Mesendoderm (in vitro differentiated cells): ENCODE results near the gene ARHGEF10L.

Experiments
- DNase-seq: peaks from one replicate; pipeline ENCODE4 v3.0.0; 2013
- H2AK5ac ChIP-seq: 2 replicates; pipeline ENCODE4 v1.6.1; 2013; ENCODE audit warnings: low read length, inconsistent platforms
- H2BK120ac ChIP-seq: 2 replicates; pipeline ENCODE4 v1.6.1; 2013; ENCODE audit warnings: low read depth, mild to moderate bottlenecking, low read length, moderate library complexity, mixed read lengths
- H2BK15ac ChIP-seq: replicated peaks from 2 replicates; pipeline ENCODE4 v1.6.1; 2013; ENCODE audit warnings: low read depth, mild to moderate bottlenecking, moderate library complexity
- H2BK5ac ChIP-seq: 2 replicates; pipeline ENCODE4 v1.6.1; 2013; ENCODE audit warnings: low read length, inconsistent platforms
- H3K18ac ChIP-seq: 2 replicates; pipeline ENCODE4 v1.6.1; 2013; ENCODE audit warnings: mild to moderate bottlenecking, low read length, mixed read lengths
- H3K23ac ChIP-seq: one replicate; pipeline ENCODE4 v1.6.1; 2013; ENCODE audit warnings: low read length
- H3K27ac ChIP-seq: 2 replicates; pipeline ENCODE4 v1.5.1; 2013; ENCODE audit warnings: low read depth, mild to moderate bottlenecking, inconsistent platforms, low read length, moderate library complexity
- H3K27me3 ChIP-seq: 2 replicates; pipeline ENCODE4 v1.6.1; 2013; ENCODE audit warnings: low read length, control low read depth, mild to moderate bottlenecking, inconsistent platforms; ENCODE audit not compliant: insufficient read depth, poor library complexity
- H3K36me3 ChIP-seq: 2 replicates; pipeline ENCODE4 v1.6.1; 2013; ENCODE audit warnings: low read length, inconsistent platforms; ENCODE audit not compliant: control insufficient read depth, insufficient read depth
- H3K4ac ChIP-seq: one replicate; pipeline ENCODE4 v1.6.1; 2013; ENCODE audit warnings: low read depth, mild to moderate bottlenecking, low read length, moderate library complexity
- H3K4me1 ChIP-seq: 2 replicates; pipeline ENCODE4 v1.6.1; 2013; ENCODE audit warnings: low read depth, low read length, inconsistent platforms; ENCODE audit not compliant: control insufficient read depth
- H3K4me2 ChIP-seq: 2 replicates; pipeline ENCODE4 v1.6.1; 2013; ENCODE audit warnings: low read length
- H3K4me3 ChIP-seq: 2 replicates; pipeline ENCODE4 v1.5.1; 2013; ENCODE audit warnings: mild to moderate bottlenecking, low read length
- H3K56ac ChIP-seq: one replicate; pipeline ENCODE4 v1.6.1; 2013; ENCODE audit warnings: low read length
- H3K79me1 ChIP-seq: 2 replicates; pipeline ENCODE4 v1.6.1; 2013; ENCODE audit warnings: low read length, inconsistent platforms
- H3K79me2 ChIP-seq: 2 replicates; pipeline ENCODE4 v1.6.1; 2013; ENCODE audit warnings: mild to moderate bottlenecking, low read length; ENCODE audit not compliant: control insufficient read depth, insufficient read depth
- H3K9ac ChIP-seq: 2 replicates; pipeline ENCODE4 v1.6.1; 2013; ENCODE audit warnings: low read length, inconsistent platforms
- H4K5ac ChIP-seq: one replicate; pipeline ENCODE4 v1.6.1; 2013; ENCODE audit warnings: low read length
- H4K8ac ChIP-seq: one replicate; pipeline ENCODE4 v1.6.1; 2013; ENCODE audit warnings: low read depth, mild to moderate bottlenecking, control low read depth, low read length, moderate library complexity
- WGBS: extraction: QIAGEN DNeasy Blood & Tissue Kit; methylation state at CpG from one replicate; pipeline ENCODE4 v1.1.7; 2013; ENCODE audit warnings: low lambda C conversion rate, missing lambda C conversion rate; ENCODE audit not compliant: insufficient coverage; ENCODE audit errors: extremely low coverage; 5-methylcytosine and 5-hydroxymethylcytosine counted together

The ARHGEF10L gene

DNA sequence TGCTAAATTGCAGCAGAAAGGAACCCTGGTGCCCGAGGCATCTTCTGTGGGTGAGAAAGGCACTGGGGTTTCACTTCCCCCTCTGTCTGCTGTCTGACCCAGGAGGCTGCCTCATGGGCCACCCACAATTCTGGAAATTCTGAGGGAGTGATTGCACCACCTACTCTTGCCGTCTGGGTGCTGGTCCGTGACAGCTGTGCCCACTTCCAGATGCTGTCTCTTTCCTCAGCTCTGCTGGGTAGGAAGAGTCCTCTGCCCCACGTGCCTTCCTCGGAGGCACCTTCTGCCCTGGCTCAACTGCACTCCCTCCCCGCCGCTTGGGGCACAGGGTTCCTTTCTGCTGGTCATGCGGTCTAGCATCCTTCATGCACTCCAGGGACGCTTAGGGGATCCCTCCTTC lies 96.3 kb downstream of the ARHGEF10L start:
- H3K27me3 ChIP-seq = no peaks in the 10 kb centered on the region
- H3K9ac ChIP-seq = no peak overlapping the region
- H2AK5ac ChIP-seq = no peak overlapping the region
- no peak overlapping the region for H3K4ac ChIP-seq
- no peak overlapping the region for H3K18ac ChIP-seq
- H3K79me2 ChIP-seq = no peaks in the 10 kb centered on the region
- peaks cover 9% of the 10 kb centered on the region for H3K36me3 ChIP-seq
- H3K23ac ChIP-seq = no peak overlapping the region
- no peak overlapping the region for H2BK120ac ChIP-seq
- H4K8ac ChIP-seq = no peak overlapping the region
- H4K5ac ChIP-seq = no peak overlapping the region
- no peak overlapping the region for H3K4me2 ChIP-seq
- H3K79me1 ChIP-seq = no peaks in the 10 kb centered on the region
- no CpG with 5 or more reads among the region's 9 CpGs for WGBS
- no peak for DNase-seq
- H2BK15ac ChIP-seq = no peak overlapping the region
- no peak overlapping the region for H3K56ac ChIP-seq
- H3K4me1 ChIP-seq = no peaks in the 10 kb centered on the region
- H3K4me3 ChIP-seq = no peak overlapping the region
- H2BK5ac ChIP-seq = no peak overlapping the region
- H3K27ac ChIP-seq = no peak overlapping the region

GRCh38 chr1:17636612-17637011 lies 97.1 kb downstream of the ARHGEF10L start:
- WGBS = no CpG with 5 or more reads among the region's 3 CpGs
- H3K36me3 ChIP-seq = peaks cover 9% of the 10 kb centered on the region
- H3K4me3 ChIP-seq = no peak overlapping the region

GRCh38 chr1:17637055-17637454 lies 97.6 kb downstream of the ARHGEF10L start:
- Histone ChIP-seq H2BK15ac (no peak overlapping the region), H2BK5ac (no peak overlapping the region), H2AK5ac (no peak overlapping the region), H3K4me3 (no peak overlapping the region), H2BK120ac (no peak overlapping the region), H4K8ac (no peak overlapping the region), H3K79me2 (no peaks in the 10 kb centered on the region), H4K5ac (no peak overlapping the region), H3K56ac (no peak overlapping the region), H3K4ac (no peak overlapping the region), H3K27me3 (no peaks in the 10 kb centered on the region), H3K79me1 (no peaks in the 10 kb centered on the region), H3K4me1 (no peaks in the 10 kb centered on the region), H3K23ac (no peak overlapping the region), H3K9ac (no peak overlapping the region), H3K4me2 (no peak overlapping the region), H3K18ac (no peak overlapping the region), H3K36me3 (peaks cover 9% of the 10 kb centered on the region), H3K27ac (no peak overlapping the region)
- no CpG with 5 or more reads among the region's 4 CpGs for WGBS
- DNase-seq = no peak

More at GRCh38 chr1:17636612-17637011, 97.1 kb downstream of the ARHGEF10L start:
- Histone ChIP-seq H3K4me1 (no peaks in the 10 kb centered on the region), H3K23ac (no peak overlapping the region), H3K27me3 (no peaks in the 10 kb centered on the region), H2BK120ac (no peak overlapping the region), H2BK5ac (no peak overlapping the region), H3K79me1 (no peaks in the 10 kb centered on the region), H4K8ac (no peak overlapping the region), H3K79me2 (no peaks in the 10 kb centered on the region), H3K18ac (no peak overlapping the region), H4K5ac (no peak overlapping the region), H2BK15ac (no peak overlapping the region), H2AK5ac (no peak overlapping the region), H3K9ac (no peak overlapping the region), H3K56ac (no peak overlapping the region), H3K4ac (no peak overlapping the region), H3K27ac (no peak overlapping the region), H3K4me2 (no peak overlapping the region)
- DNase-seq = no peak

DNA sequence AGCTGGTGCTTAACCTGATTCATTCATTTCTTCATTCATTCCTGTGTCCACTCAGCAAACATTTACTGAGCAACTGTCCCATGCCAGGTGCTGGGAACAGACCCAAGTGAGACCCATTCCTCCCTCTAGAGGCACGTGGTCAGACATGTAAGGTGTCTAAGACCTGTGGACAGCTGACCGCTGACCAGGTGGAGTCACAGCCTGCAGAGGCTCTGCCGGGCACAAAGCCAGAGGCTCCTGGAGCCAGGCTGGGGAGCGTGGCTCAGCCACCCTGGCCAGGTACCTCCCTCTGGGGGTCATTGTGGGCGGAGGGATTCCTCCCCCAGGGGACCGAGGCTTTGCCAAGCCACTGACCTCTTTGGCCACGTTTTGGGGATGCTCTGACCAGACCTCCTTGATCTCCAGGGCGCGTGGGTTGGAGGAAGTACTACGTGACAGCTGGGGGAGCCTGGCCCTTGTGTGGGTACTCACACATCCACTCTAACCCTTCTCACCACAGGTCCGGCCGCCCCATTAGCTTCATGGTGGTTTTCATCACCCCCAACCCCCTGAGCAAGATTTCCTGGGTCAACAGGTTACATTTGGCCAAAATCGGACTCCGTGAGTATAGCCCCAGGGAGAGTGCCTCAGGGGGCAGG lies 100.3 kb downstream of the ARHGEF10L start:
- Histone ChIP-seq H3K79me1 (no peaks in the 10 kb centered on the region), H3K79me2 (no peaks in the 10 kb centered on the region), H2BK15ac (no peak overlapping the region), H2BK120ac (no peak overlapping the region), H4K5ac (no peak overlapping the region), H3K4me2 (no peak overlapping the region), H4K8ac (no peak overlapping the region), H3K4ac (no peak overlapping the region), H3K4me3 (no peak overlapping the region), H3K4me1 (no peaks in the 10 kb centered on the region), H3K27ac (no peak overlapping the region), H3K18ac (no peak overlapping the region), H3K27me3 (no peaks in the 10 kb centered on the region), H2BK5ac (no peak overlapping the region), H3K9ac (no peak overlapping the region), H3K36me3 (peaks cover 9% of the 10 kb centered on the region), H3K56ac (no peak overlapping the region), H3K23ac (no peak overlapping the region), H2AK5ac (no peak overlapping the region)
- DNase-seq = no peak
- no CpG with 5 or more reads among the region's 14 CpGs for WGBS

GRCh38 chr1:17640393-17640792 lies 100.9 kb downstream of the ARHGEF10L start:
- Histone ChIP-seq H3K56ac (no peak overlapping the region), H2BK120ac (no peak overlapping the region), H3K27ac (no peak overlapping the region), H2AK5ac (no peak overlapping the region), H3K4me2 (no peak overlapping the region), H3K4ac (no peak overlapping the region), H3K23ac (no peak overlapping the region), H4K5ac (no peak overlapping the region), H4K8ac (no peak overlapping the region), H3K9ac (no peak overlapping the region), H2BK5ac (no peak overlapping the region), H3K18ac (no peak overlapping the region), H3K4me1 (no peaks in the 10 kb centered on the region), H2BK15ac (no peak overlapping the region), H3K4me3 (no peak overlapping the region), H3K27me3 (no peaks in the 10 kb centered on the region), H3K36me3 (peaks cover 9% of the 10 kb centered on the region), H3K79me1 (no peaks in the 10 kb centered on the region), H3K79me2 (no peaks in the 10 kb centered on the region)
- WGBS = no CpG with 5 or more reads among the region's 5 CpGs
- no peak for DNase-seq

- no peaks in the 10 kb centered on the region for H3K4me1 ChIP-seq
- H3K4ac ChIP-seq = no peak overlapping the region
- H3K23ac ChIP-seq = no peak overlapping the region
- H2AK5ac ChIP-seq = no peak overlapping the region
- H3K27me3 ChIP-seq = no peaks in the 10 kb centered on the region
- no peaks in the 10 kb centered on the region for H3K79me2 ChIP-seq
- no peak overlapping the region for H3K27ac ChIP-seq
- H2BK15ac ChIP-seq = no peak overlapping the region
- no peak overlapping the region for H4K5ac ChIP-seq
- no peak overlapping the region for H3K4me3 ChIP-seq
- no peak overlapping the region for H4K8ac ChIP-seq
- DNase-seq = no peak
- H3K9ac ChIP-seq = no peak overlapping the region
- no peak overlapping the region for H2BK5ac ChIP-seq
- H3K36me3 ChIP-seq = peaks cover 5% of the 10 kb centered on the region
- no CpG with 5 or more reads among the region's 8 CpGs for WGBS
- no peak overlapping the region for H3K4me2 ChIP-seq
- no peak overlapping the region for H2BK120ac ChIP-seq
- H3K18ac ChIP-seq = no peak overlapping the region
- no peaks in the 10 kb centered on the region for H3K79me1 ChIP-seq
- no peak overlapping the region for H3K56ac ChIP-seq
Measured at GRCh38 chr1:17640975-17641374, 101.5 kb downstream of the ARHGEF10L start.
